K562 (cell line): Measurements from ENCODE around the gene FXYD3. TPM values are rescaled to one million over a fixed set of nuclear protein-coding genes. Genes with fewer than 3 reads are reported as not detected.

Experiments used
- CBX2 ChIP-seq: fragments of 200-600 bp; sonication (generic); IDR thresholded peaks from one replicate; pipeline ENCODE4 v1.6.1; 2012; ENCODE audit warnings: mild to moderate bottlenecking, low read length, inconsistent platforms; ENCODE audit not compliant: insufficient read depth, poor library complexity, severe bottlenecking
- DMBX1 ChIP-seq: fragments of 250-450 bp; sonication (Bioruptor Pico); IDR thresholded peaks from 2 replicates; pipeline ENCODE4 v1.8.0; 2022; ENCODE audit warnings: inconsistent platforms, mild to moderate bottlenecking, moderate library complexity, borderline replicate concordance
- GABPA ChIP-seq: fragments of 200-800 bp; sonication (Bioruptor generic); conservative IDR thresholded peaks from 2 replicates; pipeline ENCODE4 v1.6.1; 2016; ENCODE audit warnings: low read depth, missing genetic modification characterization, missing compliant biosample characterization
- RAD51 ChIP-seq: fragments of 450-650 bp; IDR thresholded peaks from 2 replicates; pipeline ENCODE4 v1.7.1; 2016; ENCODE audit warnings: low read depth, mild to moderate bottlenecking, borderline replicate concordance
- RBFOX2 ChIP-seq: fragments of 200-400 bp; formaldehyde crosslinking; IDR thresholded peaks from 2 replicates; pipeline ENCODE4 v1.6.1; 2017; ENCODE audit warnings: low read depth, mild to moderate bottlenecking, low read length, moderate library complexity
- RBM25 ChIP-seq: fragments of 200-400 bp; formaldehyde crosslinking; IDR thresholded peaks from 2 replicates; pipeline ENCODE4 v1.6.1; 2018; ENCODE audit warnings: low read length, low read depth, moderate library complexity; ENCODE audit not compliant: severe bottlenecking
- SRF ChIP-seq, 2 experiments: fragments of 250-450, 450-650 bp in 1 of 2; sonication (Bioruptor Pico) in 1 of 2; sonication (generic) in 1 of 2; formaldehyde crosslinking; IDR thresholded peaks; 2 replicates each; pipeline versions ENCODE4 v1.5.0 to v1.5.1; 2020 to 2022; ENCODE audit warnings: mild to moderate bottlenecking in 1 of 2, missing genetic modification reagents in 1 of 2
- TCF15 ChIP-seq: fragments of 250-450 bp; sonication (Bioruptor Pico); IDR thresholded peaks from 2 replicates; pipeline ENCODE4 v1.8.0; 2022; ENCODE audit warnings: moderate library complexity, mild to moderate bottlenecking, inconsistent platforms
- THRB ChIP-seq: fragments of 450-650 bp; formaldehyde crosslinking; conservative IDR thresholded peaks from 2 replicates; pipeline ENCODE4 v1.4.0; 2022; ENCODE audit warnings: mild to moderate bottlenecking, missing genetic modification characterization
- ZBTB11 ChIP-seq, 3 experiments: fragments of 200-800 bp in 1 of 3; fragments of 250-450 bp in 1 of 3; fragments of 450-650 bp in 1 of 3; sonication (Bioruptor Pico) in 1 of 3; sonication (Bioruptor generic) in 1 of 3; formaldehyde crosslinking in 1 of 3; IDR thresholded peaks; 2 replicates each; pipeline versions ENCODE4 v1.6.1 to v1.8.0; 2016 to 2022; ENCODE audit warnings: mild to moderate bottlenecking in 2 of 3, missing genetic modification characterization in 2 of 3, missing compliant biosample characterization in 1 of 3, moderate library complexity in 1 of 3
- ZNF121 ChIP-seq: sonication (generic); formaldehyde crosslinking; conservative IDR thresholded peaks from 2 replicates; pipeline ENCODE4 v1.8.0; 2022; ENCODE audit warnings: missing genetic modification reagents
- ZNF175 ChIP-seq: fragments of 200-800 bp; sonication (Bioruptor generic); IDR thresholded peaks from 2 replicates; pipeline ENCODE4 v1.6.1; 2016; ENCODE audit warnings: low read depth, mild to moderate bottlenecking, missing genetic modification characterization, missing compliant biosample characterization
- ZNF436 ChIP-seq: fragments of 250-450, 450-650 bp; sonication (Bioruptor Pico); formaldehyde crosslinking; IDR thresholded peaks from 2 replicates; pipeline ENCODE4 v1.7.0; 2020; ENCODE audit warnings: mild to moderate bottlenecking
- ZNF766 ChIP-seq: fragments of 200-800 bp; sonication (Bioruptor generic); conservative IDR thresholded peaks from 2 replicates; pipeline ENCODE4 v1.6.1; 2016; ENCODE audit warnings: missing genetic modification characterization, missing compliant biosample characterization
- polyA plus RNA-seq, 8 experiments: library from polyadenylated mRNA; depleted of rRNA in 4 of 8; stranded (reverse) in 5 of 8; unstranded in 3 of 8; fragments of >200 nt; fragmentation: Nextera tagmentation in 2 of 8; fragmentation: Illumina TruSeq in 1 of 8; extraction: Ambion mirVana in 2 of 8; extraction: Trizol in 1 of 8; gene quantifications; 2 replicates each; pipeline versions ENCODE4 v1.2.1 to v1.2.3, GENCODE V29; 2011 to 2014; ENCODE audit warnings: inconsistent platforms in 1 of 8, missing spikeins in 1 of 8
- total RNA-seq, 7 experiments: library from RNA; depleted of rRNA in 6 of 7; stranded (reverse); fragments of >200 nt in 6 of 7; fragmentation: Illumina TruSeq in 2 of 7; extraction: Trizol in 2 of 7; gene quantifications; 2 replicates each; pipeline versions ENCODE4 v1.2.1 to v1.2.3, GENCODE V29; 2011 to 2021; ENCODE audit warnings: low replicate concordance in 1 of 7

Gene FXYD3
- total and polyA plus RNA-seq, 9 of the 15 experiments (the other 6 are each of a cell fraction or from before 2014, with no cell fraction given): 0.24 TPM; not detected in 8

GRCh38 chr19:35167251-35168119, 51.9 kb downstream of the FXYD3 start (continued):
- no peak for TF ChIP-seq ZNF175 (CRISPR knock-in tag)
- TF ChIP-seq ZBTB11 (CRISPR knock-in tag; IDR thresholded peaks at IDR 0.05): peak in 1 of 3 experiments; percentile 53; a peak in 1 of 6 replicates
- 0 out of 2 replicates have a peak, but pooled peaks have one; percentile 16 for TF ChIP-seq GABPA (tag)
- no peak for TF ChIP-seq SRF (CRISPR knock-in tag; IDR thresholded peaks at IDR 0.05)
- TF ChIP-seq ZNF436: no peak
- TF ChIP-seq RBM25: peak; percentile 23
- 0 out of 2 replicates have a peak, but pooled peaks have one; percentile 13 for TF ChIP-seq DMBX1 (CRISPR knock-in tag)
- TF ChIP-seq ZNF121: peak; percentile 31; the same call in 1 of the 2 replicates
- no peak for TF ChIP-seq THRB (CRISPR knock-in tag)
- no peak for TF ChIP-seq RAD51
- TF ChIP-seq ZNF766: 0 out of 2 replicates have a peak, but pooled peaks have one; percentile 41
- TF ChIP-seq TCF15 (CRISPR knock-in tag): no peak
- no peak for TF ChIP-seq CBX2
- TF ChIP-seq RBFOX2: 0 out of 2 replicates have a peak, but pooled peaks have one; percentile 15
